ENCODE data around the gene NEK10.
"Not testable (repeated sequence)": the region's sequence is repeated elsewhere in the genome, so short reads cannot be mapped to it uniquely, and the experiment has no call there.

NEK10 gene

DNA sequence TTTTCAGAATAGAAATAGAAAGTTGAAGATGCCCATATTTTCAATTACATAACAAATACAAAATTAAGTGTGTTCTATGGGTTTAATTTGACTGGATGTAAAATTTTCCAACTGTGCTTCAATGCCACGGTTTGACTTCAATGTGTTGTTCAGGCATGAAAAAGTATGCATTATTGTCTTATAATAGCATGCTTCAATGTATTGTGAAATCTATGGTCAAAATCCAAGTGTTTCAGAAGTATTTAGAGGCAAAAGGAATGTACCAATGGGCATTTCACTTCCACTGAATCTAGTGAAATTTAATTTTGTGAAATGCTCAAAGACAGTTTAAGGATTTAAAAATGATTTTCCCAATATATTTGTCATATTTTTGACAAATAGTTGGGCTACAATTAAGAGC, 16.0 kb downstream of the NEK10 start:
- DNase-seq, result no peak

GRCh38 chr3:27352047-27352446, 17.1 kb downstream of the NEK10 start:
- DNase-seq, result no peak

DNA sequence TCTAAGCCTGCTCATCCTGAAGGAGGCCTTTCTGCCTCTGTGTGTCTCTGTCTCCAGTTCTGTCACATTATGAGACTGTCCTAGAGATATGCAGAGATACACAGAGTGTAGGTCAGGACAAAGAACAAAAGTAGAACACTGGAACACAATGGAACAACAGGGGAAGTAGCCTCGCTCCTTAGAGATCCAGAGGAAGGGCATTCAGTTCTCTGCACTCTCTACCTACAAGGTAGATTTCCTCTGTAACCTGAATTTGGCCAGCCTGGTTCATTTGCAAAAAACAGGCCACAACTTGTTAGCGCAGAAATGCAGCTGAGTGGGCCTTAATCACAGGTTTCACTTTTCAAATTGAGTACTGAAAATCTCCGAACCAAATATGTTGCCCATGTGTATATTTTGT, 19.4 kb downstream of the NEK10 start:
- DNase-seq, result no peak

GRCh38 chr3:27345959-27346865, 23.0 kb downstream of the NEK10 start:
- DNase-seq, result no peak

GRCh38 chr3:27345493-27345892, 23.7 kb downstream of the NEK10 start:
- no peak for DNase-seq

DNA sequence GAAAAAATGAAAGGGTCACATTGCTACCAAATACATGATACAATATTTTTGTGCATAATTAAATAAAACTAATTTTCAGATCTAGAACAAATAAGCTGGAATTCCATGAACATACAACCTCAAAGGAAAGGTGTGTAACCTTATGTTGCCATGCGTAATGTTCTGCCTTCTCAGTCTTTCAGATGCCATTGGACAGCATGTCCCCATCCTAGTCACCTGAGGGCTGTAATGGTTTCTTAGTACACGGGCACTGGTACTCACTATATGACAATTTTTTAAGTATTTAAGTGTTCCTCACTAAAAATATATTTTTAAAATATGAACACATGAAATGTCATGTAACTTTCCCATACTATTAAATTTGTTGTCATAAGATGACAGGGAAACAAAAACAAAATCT, 24.1 kb downstream of the NEK10 start:
- DNase-seq, result no peak

DNA sequence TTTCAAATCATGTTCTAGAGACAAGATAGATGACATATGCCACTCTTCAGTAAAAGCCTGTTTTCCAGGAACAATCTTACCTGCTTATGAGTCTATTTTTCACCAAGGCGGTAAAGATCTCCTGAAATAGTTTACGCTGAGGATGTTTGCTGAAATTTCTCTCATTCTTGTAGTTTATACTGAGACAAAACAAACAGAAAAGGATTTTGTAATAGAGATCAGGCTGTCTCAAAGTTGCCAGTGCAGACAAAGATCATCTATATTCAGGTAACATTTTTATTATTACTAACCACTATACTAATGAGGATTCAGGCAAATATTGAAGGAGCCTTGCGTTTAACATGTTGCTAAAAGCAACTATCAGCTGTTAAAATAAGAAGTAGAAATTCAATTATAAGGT, 25.0 kb downstream of the NEK10 start:
- DNase-seq, result no peak

DNA sequence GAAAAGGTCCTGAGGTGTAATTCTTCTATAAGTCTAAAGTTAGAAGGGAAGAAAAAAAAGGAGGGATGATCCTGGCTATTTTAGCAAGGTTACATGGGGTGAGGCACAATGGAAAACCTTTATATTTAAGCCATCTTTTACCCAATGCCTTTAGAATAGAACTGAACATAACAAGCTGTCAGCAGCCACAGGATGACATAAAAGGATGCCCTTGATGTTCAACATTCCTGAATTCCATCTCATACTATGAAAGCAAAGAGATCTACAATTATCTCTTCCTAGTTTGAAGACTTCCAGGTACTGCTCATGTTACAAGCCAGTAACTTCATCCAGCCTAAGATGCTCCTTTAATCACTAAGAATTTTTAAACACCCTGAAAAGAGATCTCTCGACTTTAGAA, 26.9 kb downstream of the NEK10 start:
- no peak for DNase-seq

DNA sequence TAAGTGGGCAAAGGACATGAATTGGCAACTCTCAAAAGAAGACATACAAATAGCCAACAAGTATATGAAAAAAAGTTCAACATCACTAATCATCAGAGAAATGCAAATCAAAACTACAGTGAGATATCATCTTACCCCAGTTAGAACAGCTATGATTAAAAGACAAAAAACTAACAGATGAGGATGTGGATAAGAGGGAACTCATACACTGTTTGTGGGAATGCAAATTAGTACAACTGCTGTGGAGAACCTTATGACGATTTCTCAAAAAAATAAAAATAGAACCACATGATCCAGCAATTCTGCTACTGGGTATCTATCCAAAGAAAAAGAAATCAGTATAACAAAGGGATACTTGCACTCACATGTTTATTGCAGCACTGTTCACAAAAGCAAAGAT, 28.6 kb downstream of the NEK10 start:
- DNase-seq, result no peak

DNA sequence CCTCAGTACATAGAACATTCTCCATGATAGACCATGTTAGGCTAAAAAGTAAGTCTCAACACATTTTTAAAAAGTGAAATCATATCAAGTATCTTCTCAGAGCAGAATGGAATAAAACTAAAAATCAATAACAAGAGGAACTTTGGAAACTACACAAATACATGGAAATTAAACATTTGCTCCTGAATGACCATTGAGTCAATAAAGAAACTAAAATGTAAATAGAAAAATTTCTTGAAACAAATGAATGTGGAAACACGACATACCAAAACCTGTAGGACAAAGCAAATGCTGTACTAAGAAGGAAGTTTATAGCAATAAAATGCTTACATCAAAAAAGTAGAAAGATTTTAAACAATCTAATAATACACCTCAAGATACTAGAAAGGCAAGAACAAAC, 33.6 kb downstream of the NEK10 start:
- DNase-seq, result no peak

DNA sequence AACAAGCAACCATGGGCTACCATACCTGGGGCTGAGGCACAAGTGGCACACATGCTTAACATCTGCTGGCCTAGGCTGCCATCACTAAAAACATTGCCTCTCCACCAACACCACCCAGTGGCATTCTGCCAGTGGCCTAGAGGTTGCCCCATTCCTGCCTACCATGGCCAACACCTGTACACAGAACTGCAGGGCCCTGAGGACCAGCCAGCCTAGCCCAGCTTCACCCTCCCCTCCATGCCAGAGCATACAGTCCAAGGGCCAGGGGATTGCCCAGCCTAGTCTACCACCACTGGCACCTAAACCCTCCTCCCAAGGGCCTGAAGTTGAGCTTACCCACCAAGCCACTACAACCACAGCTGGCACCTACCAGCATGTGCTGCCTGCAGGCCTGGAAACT, 35.3 kb downstream of the NEK10 start:
- no peak for DNase-seq

GRCh38 chr3:27328982-27329762, 40.0 kb downstream of the NEK10 start:
- not testable (repeated sequence) for DNase-seq

DNA sequence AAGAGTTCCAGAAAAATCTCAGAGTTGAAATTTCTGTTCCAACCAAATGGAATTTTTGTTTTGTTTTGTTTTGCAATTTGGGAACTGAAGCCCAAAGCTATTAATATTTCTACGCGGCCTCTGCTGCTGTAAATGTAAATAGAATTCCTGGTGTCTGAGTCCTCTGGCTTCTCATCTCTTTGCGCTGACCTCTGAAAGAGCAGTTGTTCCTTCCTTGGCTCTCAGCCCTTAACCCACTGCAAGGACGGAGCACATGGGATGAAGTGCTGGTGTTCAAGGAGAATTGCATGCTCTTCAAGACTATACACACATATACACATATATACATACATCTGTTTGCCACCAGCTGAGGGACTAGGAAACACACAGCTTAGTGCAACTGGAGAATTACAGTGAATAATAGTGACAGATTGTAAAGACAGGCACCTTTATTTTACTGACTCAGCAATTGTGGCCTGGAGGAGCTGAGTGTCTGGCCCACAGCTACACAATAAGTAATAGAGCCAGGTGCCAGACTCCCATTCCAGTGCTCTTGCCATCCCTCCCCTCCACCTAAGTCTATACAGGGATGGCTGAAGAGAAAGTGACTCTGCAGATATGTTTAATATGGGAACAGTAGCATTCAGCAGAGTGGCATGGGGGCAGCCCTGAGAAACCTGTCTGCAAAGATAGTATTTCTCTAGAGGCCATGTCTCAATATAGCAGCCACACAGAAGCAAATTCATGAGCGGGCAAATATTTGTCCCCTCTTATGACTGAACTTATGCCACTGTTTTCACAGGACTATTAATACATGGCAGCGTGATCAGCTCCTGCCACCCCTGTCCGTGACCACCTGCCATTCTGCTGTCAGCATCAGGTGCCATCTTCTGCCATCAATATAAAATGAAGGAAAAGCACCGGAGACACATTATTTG, 42.3 kb downstream of the NEK10 start:
- no peak for DNase-seq

GRCh38 chr3:27326202-27326601, 43.0 kb downstream of the NEK10 start:
- no peak for DNase-seq

DNA sequence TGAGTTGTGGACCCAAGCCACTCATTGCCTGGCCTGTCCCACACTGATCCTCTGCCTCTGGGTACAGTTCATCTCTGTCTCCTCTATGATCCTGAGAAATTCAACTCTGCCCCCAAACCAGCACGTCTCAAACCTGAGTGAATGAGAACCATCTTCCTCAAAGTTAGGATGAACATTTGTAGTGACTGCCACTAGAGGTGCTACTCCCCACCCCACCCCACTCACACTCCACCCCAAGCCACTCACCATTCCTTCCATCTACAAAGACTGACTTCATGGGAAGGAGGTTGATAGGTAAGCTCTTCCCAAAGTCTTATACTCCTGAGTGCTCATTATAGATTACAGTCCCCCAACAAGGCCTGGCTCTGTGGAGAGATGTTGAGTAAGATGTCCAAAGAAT, 43.8 kb downstream of the NEK10 start:
- no peak for DNase-seq

DNA sequence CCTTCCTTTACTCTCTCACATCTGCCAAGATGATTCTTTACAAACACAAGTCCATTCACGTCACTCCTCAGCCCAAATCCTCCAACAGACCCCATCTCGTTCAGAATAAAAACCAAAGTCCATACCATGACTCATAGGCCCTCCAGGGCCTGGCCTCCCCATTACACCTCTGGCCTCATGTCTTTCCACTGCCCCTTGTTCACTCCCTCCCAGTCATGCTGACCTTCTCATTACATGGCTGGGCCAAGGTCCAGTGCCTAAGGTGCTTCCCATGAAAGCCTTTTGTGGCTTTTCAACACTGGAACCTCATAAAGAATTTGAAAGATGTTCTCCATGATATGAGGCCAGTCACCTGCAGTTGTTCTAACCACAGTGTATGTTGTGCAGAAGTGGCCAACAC, 44.5 kb downstream of the NEK10 start:
- DNase-seq, result no peak

DNA sequence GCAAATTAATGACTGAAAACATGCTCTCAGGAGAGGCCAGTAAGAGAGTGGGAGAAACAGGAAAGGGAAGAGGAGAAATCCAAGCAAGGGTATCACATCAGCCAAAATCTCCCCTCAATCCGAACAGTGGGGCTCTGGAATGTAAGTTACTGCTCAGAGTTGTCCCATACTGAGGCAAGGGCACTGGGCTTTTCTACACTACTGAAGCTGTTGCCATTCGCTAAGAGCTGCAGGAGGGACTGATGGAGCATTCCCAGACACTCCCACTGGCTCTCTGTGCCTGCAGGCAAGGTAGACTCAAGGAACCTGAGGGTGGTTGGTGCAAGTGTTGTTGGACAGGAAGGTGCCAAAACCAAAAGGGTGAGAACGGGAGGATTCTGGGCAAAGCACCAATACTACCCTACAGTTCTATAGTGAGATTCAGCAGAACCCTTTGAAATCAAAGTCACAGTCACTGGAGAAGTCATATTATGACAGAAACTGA, 46.1 kb downstream of the NEK10 start:
- no peak for DNase-seq

GRCh38 chr3:27322634-27323033, 46.5 kb downstream of the NEK10 start:
- no peak for DNase-seq

DNA sequence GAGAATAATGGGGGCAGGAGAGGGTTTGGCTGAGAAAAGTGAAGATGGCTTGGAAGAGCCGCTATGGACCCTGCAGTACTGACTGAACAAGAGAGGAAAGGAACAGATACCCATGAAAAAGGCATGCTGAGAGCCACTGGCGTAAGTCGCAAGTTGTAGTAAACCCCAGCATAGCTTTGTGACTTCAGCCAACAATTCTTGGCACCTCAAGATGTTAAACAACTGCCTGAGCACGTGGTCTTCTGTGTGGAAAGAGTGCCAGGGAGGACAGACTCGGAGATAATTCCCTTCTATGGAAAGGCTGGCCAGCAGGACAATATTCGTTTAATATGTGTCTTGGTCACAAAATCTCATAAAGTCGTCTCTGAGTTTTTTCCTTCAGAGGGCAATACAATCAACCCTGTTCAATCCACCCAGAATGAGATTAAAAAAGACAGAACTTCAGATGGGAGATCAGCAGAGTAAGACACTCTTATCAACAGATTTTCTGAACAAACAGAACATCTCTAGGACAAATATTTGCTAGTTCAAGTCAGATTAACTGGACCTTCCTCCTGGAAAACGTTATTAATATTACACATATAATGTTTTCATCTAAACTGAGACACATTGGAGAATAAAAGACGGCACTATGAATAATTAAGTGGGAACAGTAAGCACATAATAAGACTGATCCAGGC, 49.2 kb downstream of the NEK10 start:
- no peak for DNase-seq

- no peak for DNase-seq
These were observed 49.9 kb downstream of the NEK10 start for GRCh38 chr3:27319304-27319703.

GRCh38 chr3:27317096-27317495, 52.1 kb downstream of the NEK10 start:
- no peak for DNase-seq

GRCh38 chr3:27315003-27315402, 54.2 kb downstream of the NEK10 start:
- DNase-seq, result no peak

Measured in NCI-H2171 (cell line).